Left forelimb (tissue), 1 donor: ENCODE measurements around the gene BEND5.

Experiments
- DNase-seq: peaks from one replicate; pipeline ENCODE4 v3.0.0-alpha.2; 2018; ENCODE audit warnings: low spot score

BEND5 gene

GRCh38 chr1:48680411-48681035 lies 96.2 kb downstream of the BEND5 start:
- DNase-seq = no peak

- no peak for DNase-seq
These were observed 96.8 kb downstream of the BEND5 start for GRCh38 chr1:48679859-48680258.

DNA sequence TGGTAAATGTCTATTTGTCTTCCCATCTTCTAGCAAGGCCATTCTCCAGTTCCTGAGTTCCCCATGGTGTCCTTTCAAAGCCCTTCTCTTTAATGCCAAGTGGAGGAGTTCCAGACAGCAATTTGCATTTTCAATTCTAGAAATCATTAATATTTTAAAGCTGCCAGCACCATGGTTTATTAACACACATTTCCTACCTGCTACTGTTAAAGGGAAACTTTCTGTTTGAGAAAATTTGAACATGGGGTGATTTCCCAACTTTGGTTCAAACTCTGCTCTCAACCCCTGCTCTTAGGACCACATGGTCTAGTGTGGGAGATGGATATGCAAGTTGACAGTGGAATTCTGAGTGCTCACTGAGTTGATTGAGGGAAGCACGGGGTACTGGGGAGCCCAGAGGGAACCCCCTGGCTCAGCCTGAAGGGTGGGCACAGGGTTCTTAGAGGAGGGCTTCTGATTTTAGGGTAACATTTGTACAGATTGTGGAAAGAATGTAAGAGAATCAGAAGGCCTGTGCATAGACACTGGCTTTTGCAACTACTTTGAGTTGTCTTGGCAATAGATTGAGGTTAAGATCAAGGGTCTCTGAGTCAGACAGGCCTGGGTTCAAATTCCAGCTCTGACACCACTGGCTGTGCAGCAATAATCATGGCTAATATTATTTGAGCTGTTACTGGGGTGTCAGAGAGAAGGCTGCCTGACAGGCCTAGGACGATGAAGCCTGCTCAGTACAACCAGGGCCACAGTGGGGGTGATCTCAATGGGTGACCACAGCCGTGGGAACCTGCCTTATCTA lies 97.8 kb downstream of the BEND5 start:
- DNase-seq = no peak
